Mononuclear cell (primary cell): Measurements from ENCODE around the gene DNTTIP2. TPM values are rescaled to one million over a fixed set of nuclear protein-coding genes. Genes with fewer than 3 reads are reported as not detected.
"Not testable (repeated sequence)": the region's sequence is repeated elsewhere in the genome, so short reads cannot be mapped to it uniquely, and the experiment has no call there.

ENCODE experiments used
- H3K27me3 ChIP-seq: 2 replicates; pipeline ENCODE4 v1.6.0; 2011; ENCODE audit warnings: low read length, control low read depth; ENCODE audit not compliant: insufficient read depth
- H3K4me1 ChIP-seq: 2 replicates; pipeline ENCODE4 v1.5.1; 2011; ENCODE audit warnings: mild to moderate bottlenecking, low read length, control low read depth; ENCODE audit not compliant: insufficient read depth
- H3K4me3 ChIP-seq: 2 replicates; pipeline ENCODE4 v1.5.1; 2011; ENCODE audit warnings: mild to moderate bottlenecking, low read length, moderate library complexity
- H3K9me3 ChIP-seq: 2 replicates; pipeline ENCODE4 v1.5.1; 2011; ENCODE audit warnings: low read depth, mild to moderate bottlenecking, control low read depth, low read length
- total RNA-seq: library from RNA; depleted of rRNA; stranded (reverse); fragments of >200 nt; gene quantifications from one replicate; pipeline ENCODE4 v1.2.3, GENCODE V29; 2012

Gene DNTTIP2
- total RNA-seq, 1 donor: 83.4 TPM

GRCh38 chr1:93899543-93900207 is 20.7 kb upstream of the DNTTIP2 start:
- no peaks in the 10 kb centered on the region for H3K27me3 ChIP-seq
- H3K9me3 ChIP-seq: no peaks in the 10 kb centered on the region
- H3K4me3 ChIP-seq: no peak overlapping the region

GRCh38 chr1:93888900-93889299 is 9.9 kb upstream of the DNTTIP2 start:
- H3K4me1 ChIP-seq: no peaks in the 10 kb centered on the region
- no peaks in the 10 kb centered on the region for H3K9me3 ChIP-seq
- no peak overlapping the region for H3K4me3 ChIP-seq
- H3K27me3 ChIP-seq: no peaks in the 10 kb centered on the region

More at GRCh38 chr1:93899543-93900207, 20.7 kb upstream of the DNTTIP2 start:
- H3K4me1 ChIP-seq: peaks cover 10% of the 10 kb centered on the region

GRCh38 chr1:93882269-93882668 is 3.3 kb upstream of the DNTTIP2 start:
- Histone ChIP-seq H3K27me3 (no peaks in the 10 kb centered on the region), H3K9me3 (no peaks in the 10 kb centered on the region), H3K4me1 (peaks cover 18% of the 10 kb centered on the region), H3K4me3 (no peak overlapping the region)

- H3K27me3 ChIP-seq: no peaks in the 10 kb centered on the region
- H3K4me3 ChIP-seq: no peak overlapping the region
- no peaks in the 10 kb centered on the region for H3K9me3 ChIP-seq
- H3K4me1 ChIP-seq: peaks cover 28% of the 10 kb centered on the region
Observed at GRCh38 chr1:93880731-93881130, 1.7 kb upstream of the DNTTIP2 start.

- H3K9me3 ChIP-seq: no peaks in the 10 kb centered on the region
- H3K4me1 ChIP-seq: peaks cover 28% of the 10 kb centered on the region
- peak overlapping the region; percentile 95 for H3K4me3 ChIP-seq
- no peaks in the 10 kb centered on the region for H3K27me3 ChIP-seq
Observed at GRCh38 chr1:93878501-93878888, 511 bp downstream of the DNTTIP2 start.

- Histone ChIP-seq H3K4me3 (no peak overlapping the region), H3K9me3 (no peaks in the 10 kb centered on the region), H3K27me3 (no peaks in the 10 kb centered on the region), H3K4me1 (peaks cover 28% of the 10 kb centered on the region)
Observed at GRCh38 chr1:93877529-93877928, 1.5 kb downstream of the DNTTIP2 start.

- H3K9me3 ChIP-seq: no peaks in the 10 kb centered on the region
- H3K4me3 ChIP-seq: no peak overlapping the region
Observed at GRCh38 chr1:93876244-93876643, 2.8 kb downstream of the DNTTIP2 start.

GRCh38 chr1:93874025-93874651 is 4.9 kb downstream of the DNTTIP2 start:
- no peaks in the 10 kb centered on the region for H3K27me3 ChIP-seq
- no peak overlapping the region for H3K4me3 ChIP-seq

More at GRCh38 chr1:93876244-93876643, 2.8 kb downstream of the DNTTIP2 start:
- Histone ChIP-seq H3K4me1 (peaks cover 28% of the 10 kb centered on the region), H3K27me3 (no peaks in the 10 kb centered on the region)

GRCh38 chr1:93871366-93871765 is 7.6 kb downstream of the DNTTIP2 start:
- Histone ChIP-seq H3K27me3 (no peaks in the 10 kb centered on the region), H3K4me3 (no peak overlapping the region), H3K9me3 (no peaks in the 10 kb centered on the region), H3K4me1 (peaks cover 5% of the 10 kb centered on the region)

More at GRCh38 chr1:93874025-93874651, 4.9 kb downstream of the DNTTIP2 start:
- peaks cover 20% of the 10 kb centered on the region for H3K4me1 ChIP-seq
- H3K9me3 ChIP-seq: no peaks in the 10 kb centered on the region

- H3K27me3 ChIP-seq: no peaks in the 10 kb centered on the region
- H3K4me1 ChIP-seq: no peaks in the 10 kb centered on the region
- no peak overlapping the region for H3K4me3 ChIP-seq
- no peaks in the 10 kb centered on the region for H3K9me3 ChIP-seq
Observed at GRCh38 chr1:93869653-93870052, 9.4 kb downstream of the DNTTIP2 start.

- H3K4me1 ChIP-seq, H3K27me3 ChIP-seq, H3K9me3 ChIP-seq, H3K4me3 ChIP-seq: not testable (repeated sequence)
Observed at GRCh38 chr1:93868492-93868891, 10.5 kb downstream of the DNTTIP2 start.

GRCh38 chr1:93865253-93865652 is 13.8 kb downstream of the DNTTIP2 start:
- Histone ChIP-seq H3K4me3 (no peak overlapping the region), H3K27me3 (no peaks in the 10 kb centered on the region), H3K9me3 (no peaks in the 10 kb centered on the region), H3K4me1 (no peaks in the 10 kb centered on the region)

- Histone ChIP-seq H3K27me3 (no peaks in the 10 kb centered on the region), H3K9me3 (no peaks in the 10 kb centered on the region), H3K4me1 (no peaks in the 10 kb centered on the region), H3K4me3 (no peak overlapping the region)
Observed at GRCh38 chr1:93864175-93864574, 14.8 kb downstream of the DNTTIP2 start.

- not testable (repeated sequence) for H3K4me3 ChIP-seq, H3K4me1 ChIP-seq, H3K9me3 ChIP-seq, H3K27me3 ChIP-seq
Observed at GRCh38 chr1:93857653-93858052, 21.4 kb downstream of the DNTTIP2 start.

GRCh38 chr1:93855983-93856382 is 23.0 kb downstream of the DNTTIP2 start:
- H3K27me3 ChIP-seq, H3K4me3 ChIP-seq, H3K9me3 ChIP-seq, H3K4me1 ChIP-seq: not testable (repeated sequence)

- Histone ChIP-seq H3K27me3 (no peaks in the 10 kb centered on the region), H3K9me3 (no peaks in the 10 kb centered on the region), H3K4me3 (no peak overlapping the region), H3K4me1 (no peaks in the 10 kb centered on the region)
Observed at GRCh38 chr1:93853940-93854339, 25.1 kb downstream of the DNTTIP2 start.
